ENCODE results near the gene FAM186B. TPM values are rescaled to one million over a fixed set of nuclear protein-coding genes. Genes with fewer than 3 reads are reported as not detected.

FAM186B gene
- total RNA-seq, 1 donor from 2014 or later = 0.57 TPM

- Mint-ChIP-seq H3K36me3 (ENCODE audit: low read depth, unreplicated experiment) (peaks cover 24% of the 10 kb centered on the region), H3K27ac (ENCODE audit: unreplicated experiment) (no peak overlapping the region), H3K27me3 (ENCODE audit: low read depth, unreplicated experiment) (no peaks in the 10 kb centered on the region), H3K9me3 (ENCODE audit: unreplicated experiment) (peaks cover 4% of the 10 kb centered on the region), H3K4me1 (ENCODE audit: low read depth, unreplicated experiment) (peaks cover 5% of the 10 kb centered on the region), H3K4me3 (ENCODE audit: unreplicated experiment) (no peak overlapping the region)
- Histone ChIP-seq H3K9me3 (ENCODE audit: insufficient read depth, low read depth, low read length) (no peaks in the 10 kb centered on the region), H3K4me3 (ENCODE audit: insufficient read depth, low read depth, low read length) (no peak overlapping the region), H2AFZ (ENCODE audit: low read depth, low read length) (no peak overlapping the region), H3K9ac (ENCODE audit: low read length) (no peak overlapping the region), H3K27ac (ENCODE audit: low read depth, low read length) (no peak overlapping the region), H3K4me2 (ENCODE audit: low read length) (no peak overlapping the region), H4K20me1 (ENCODE audit: insufficient read depth, low read length) (peaks cover 4% of the 10 kb centered on the region), H3K36me3 (ENCODE audit: insufficient read depth, low read length) (peaks cover 1% of the 10 kb centered on the region), H3K79me2 (ENCODE audit: insufficient read depth, low read length) (no peaks in the 10 kb centered on the region), H3K27me3 (ENCODE audit: insufficient read depth, low read length) (no peaks in the 10 kb centered on the region), H3K4me1 (ENCODE audit: insufficient read depth, low read length) (no peaks in the 10 kb centered on the region)
- TF ChIP-seq EZH2 (IDR thresholded peaks at IDR 0.05; ENCODE audit: insufficient read depth, low read length) = no peak
- TF ChIP-seq CTCF (IDR thresholded peaks at IDR 0.05; ENCODE audit: insufficient read depth, low read depth, low read length) = no peak
- no peak for DNase-seq (ENCODE audit: low read depth)
- FAIRE-seq = no peak
Measured at GRCh38 chr12:49588721-49589516, 16.5 kb downstream of the FAM186B start.

- DNase-seq (ENCODE audit: low read depth) (no peak), FAIRE-seq (no peak)
- H4K20me1 ChIP-seq (ENCODE audit: insufficient read depth, low read length) = peaks cover 9% of the 10 kb centered on the region
- H3K4me2 ChIP-seq (ENCODE audit: low read length) = no peak overlapping the region
- no peak overlapping the region for H3K4me3 ChIP-seq (ENCODE audit: insufficient read depth, low read depth, low read length)
- no peak overlapping the region for H3K9ac ChIP-seq (ENCODE audit: low read length)
- H3K27ac Mint-ChIP-seq (ENCODE audit: unreplicated experiment) = no peak overlapping the region
- no peak overlapping the region for H2AFZ ChIP-seq (ENCODE audit: low read depth, low read length)
- H3K4me1 Mint-ChIP-seq (ENCODE audit: low read depth, unreplicated experiment) = peaks cover 5% of the 10 kb centered on the region
- peaks cover 3% of the 10 kb centered on the region for H3K36me3 ChIP-seq (ENCODE audit: insufficient read depth, low read length)
- H3K27ac ChIP-seq (ENCODE audit: low read depth, low read length) = no peak overlapping the region
- no peak for TF ChIP-seq EZH2 (IDR thresholded peaks at IDR 0.05; ENCODE audit: insufficient read depth, low read length)
- no peak for TF ChIP-seq CTCF (IDR thresholded peaks at IDR 0.05; ENCODE audit: insufficient read depth, low read depth, low read length)
- H3K27me3 ChIP-seq (ENCODE audit: insufficient read depth, low read length) = no peaks in the 10 kb centered on the region
- H3K4me3 Mint-ChIP-seq (ENCODE audit: unreplicated experiment) = no peak overlapping the region
- H3K36me3 Mint-ChIP-seq (ENCODE audit: low read depth, unreplicated experiment) = peaks cover 25% of the 10 kb centered on the region
- H3K27me3 Mint-ChIP-seq (ENCODE audit: low read depth, unreplicated experiment) = no peaks in the 10 kb centered on the region
- H3K9me3 Mint-ChIP-seq (ENCODE audit: unreplicated experiment) = peaks cover 4% of the 10 kb centered on the region
- H3K9me3 ChIP-seq (ENCODE audit: insufficient read depth, low read depth, low read length) = no peaks in the 10 kb centered on the region
- H3K79me2 ChIP-seq (ENCODE audit: insufficient read depth, low read length) = peaks cover 3% of the 10 kb centered on the region
- no peaks in the 10 kb centered on the region for H3K4me1 ChIP-seq (ENCODE audit: insufficient read depth, low read length)
Measured at GRCh38 chr12:49588281-49588680, 17.2 kb downstream of the FAM186B start.
